Thyroid gland (tissue), 4 donors: ENCODE measurements around the gene KCNQ1. TPM values are rescaled to one million over a fixed set of nuclear protein-coding genes. Genes with fewer than 3 reads are reported as not detected.

Source experiments
- DNase-seq, 2 donors: peaks; one replicate each; pipeline ENCODE4 v3.0.0-alpha.2; 2019
- H3K27ac ChIP-seq, 3 donors: fragments of 200-600 bp; sonication (generic); 1 replicate in 2 of 3; 2 replicates in 1 of 3; pipeline ENCODE4 v1.5.1; 2016 to 2019; ENCODE audit warnings: mild to moderate bottlenecking in 1 of 3, moderate library complexity in 1 of 3
- H3K27me3 ChIP-seq: fragments of 200-600 bp; sonication (generic); one replicate; pipeline ENCODE4 v1.5.1; 2019
- H3K36me3 ChIP-seq, 2 donors: fragments of 200-600 bp; sonication (generic); one replicate each; pipeline ENCODE4 v1.5.1; 2016 to 2019
- H3K4me1 ChIP-seq, 2 donors: fragments of 200-600 bp; sonication (generic); one replicate each; pipeline ENCODE4 v1.5.1; 2017 to 2019
- H3K4me3 ChIP-seq, 3 donors: fragments of 200-600 bp; sonication (generic); replicated peaks in 1 of 3; 1 replicate in 2 of 3; 2 replicates in 1 of 3; pipeline ENCODE4 v1.5.1; 2016; ENCODE audit warnings: mild to moderate bottlenecking in 1 of 3
- H3K9me3 ChIP-seq: fragments of 200-600 bp; sonication (generic); one replicate; pipeline ENCODE4 v1.5.1; 2017
- CTCF ChIP-seq, 6 experiments: fragments of 200-600 bp in 3 of 6; fragments of 450-650 bp in 3 of 6; sonication (generic) in 3 of 6; IDR thresholded peaks; one replicate each; pipeline ENCODE4 v1.5.1; 2016 to 2019; ENCODE audit warnings: antibody characterized with exemption in 6 of 6, mild to moderate bottlenecking in 2 of 6, inconsistent platforms in 1 of 6, moderate library complexity in 1 of 6
- POLR2A ChIP-seq, 2 donors: fragments of 450-650 bp; IDR thresholded peaks; one replicate each; pipeline ENCODE4 v1.6.1; 2017; ENCODE audit warnings: antibody characterized with exemption in 2 of 2, mild to moderate bottlenecking in 2 of 2, moderate library complexity in 1 of 2
- WGBS, 2 donors: methylation state at CpG; one replicate each; pipeline ENCODE4 v1.1.5; 2017; 5-methylcytosine and 5-hydroxymethylcytosine counted together
- intact Hi-C: fragments of 100-400 bp; cut with DNase I; formaldehyde crosslinking; loops from one replicate; pipeline ENCODE4 v1.15.1; 2023
- total RNA-seq, 4 donors: library from RNA; depleted of rRNA; stranded (reverse); fragments of >200 nt; gene quantifications; one replicate each; pipeline ENCODE4 v1.2.3, GENCODE V29; 2016

Gene KCNQ1
- total RNA-seq, 4 donors from 2014 or later: 51.3 to 103 (median 97.8) TPM

DNA sequence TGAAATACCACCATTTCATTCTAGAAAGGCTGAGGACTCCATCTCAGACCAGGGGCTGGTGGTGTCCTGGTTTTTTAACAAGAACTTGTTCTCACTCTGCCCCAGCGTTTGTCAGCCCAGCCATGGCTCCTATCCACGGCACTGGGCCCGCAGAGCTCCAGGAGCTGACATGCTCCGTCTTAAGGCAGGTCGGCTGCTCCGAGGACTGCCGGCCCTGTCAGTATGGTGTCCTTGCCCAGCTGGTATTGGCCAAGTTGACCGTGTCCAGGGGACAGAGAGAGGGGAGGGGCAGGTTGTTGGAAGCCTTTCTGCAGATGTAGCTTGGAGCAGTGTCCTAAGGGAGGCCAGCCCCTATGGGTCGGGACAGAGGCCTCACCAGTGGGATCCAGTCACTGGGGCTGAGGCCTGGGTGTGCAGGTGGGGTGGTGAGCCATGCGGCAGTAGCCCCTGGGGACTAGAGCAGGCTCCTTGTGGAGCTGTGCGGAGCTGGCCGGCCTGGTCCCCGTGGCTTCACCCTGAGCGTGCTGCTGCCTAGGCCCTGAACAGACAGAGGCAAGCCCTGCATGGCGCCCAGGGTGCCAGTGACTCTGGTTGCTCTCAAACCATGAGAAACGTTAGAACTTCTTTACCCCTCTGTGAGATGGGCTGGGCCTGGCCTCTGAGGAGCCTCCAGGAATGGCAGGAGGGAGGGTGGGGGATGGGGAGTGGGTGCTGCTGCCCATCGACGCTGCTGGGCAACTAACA is 294.9 kb downstream of the KCNQ1 start:
- intact Hi-C loops: no loop called here
- DNase-seq: no peak
- Histone ChIP-seq H3K27me3 (no peaks in the 10 kb centered on the region), H3K9me3 (no peaks in the 10 kb centered on the region), H3K4me1 (no peaks in the 10 kb centered on the region), H3K4me3 (no peak overlapping the region), H3K27ac (no peak overlapping the region), H3K36me3 (no peaks in the 10 kb centered on the region)
- no peak for TF ChIP-seq CTCF (IDR thresholded peaks at IDR 0.05)
- TF ChIP-seq POLR2A (IDR thresholded peaks at IDR 0.05): no peak
- WGBS, 2 donors: 92% methylated on average over 16 to 17 of the region's 18 CpGs

- Histone ChIP-seq H3K27me3 (no peaks in the 10 kb centered on the region), H3K36me3 (no peaks in the 10 kb centered on the region), H3K9me3 (no peaks in the 10 kb centered on the region), H3K27ac (no peak overlapping the region), H3K4me3 (no peak overlapping the region), H3K4me1 (no peaks in the 10 kb centered on the region)
- TF ChIP-seq POLR2A (IDR thresholded peaks at IDR 0.05): no peak
- no peak for TF ChIP-seq CTCF (IDR thresholded peaks at IDR 0.05)
- 91 to 92% methylated on average over 17 of the region's 17 CpGs for WGBS, 2 donors
- no peak for DNase-seq
- intact Hi-C loops: no loop called here
Measured at GRCh38 chr11:2740275-2740940, 295.6 kb downstream of the KCNQ1 start.

DNA sequence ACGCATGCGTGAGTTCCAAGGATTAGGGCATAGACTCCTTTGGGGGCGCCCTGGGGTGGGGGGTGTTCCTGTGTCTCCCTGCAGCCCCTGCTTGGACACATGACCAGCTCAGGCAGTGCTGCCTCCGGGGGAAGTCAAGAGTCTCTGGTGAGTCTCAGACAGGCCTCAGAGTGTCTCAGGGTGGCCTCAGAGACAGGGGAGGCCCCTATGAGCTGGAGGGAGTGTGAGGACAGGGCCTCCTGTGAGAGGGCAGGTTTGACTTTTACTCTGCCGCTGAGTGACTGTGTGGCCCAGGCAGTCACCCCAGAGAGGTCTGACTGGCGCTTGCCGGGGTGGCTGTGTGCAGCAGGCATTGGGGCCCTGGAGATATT is 296.2 kb downstream of the KCNQ1 start:
- no peaks in the 10 kb centered on the region for H3K36me3 ChIP-seq
- no peak overlapping the region for H3K27ac ChIP-seq
- no peaks in the 10 kb centered on the region for H3K9me3 ChIP-seq
- TF ChIP-seq CTCF (IDR thresholded peaks at IDR 0.05): no peak
- TF ChIP-seq POLR2A (IDR thresholded peaks at IDR 0.05): no peak
- DNase-seq: no peak
- WGBS, 2 donors: 91 to 98% methylated on average over 6 to 7 of the region's 7 CpGs
- no peaks in the 10 kb centered on the region for H3K27me3 ChIP-seq
- intact Hi-C loops: no loop called here
- H3K4me3 ChIP-seq: no peak overlapping the region
- no peaks in the 10 kb centered on the region for H3K4me1 ChIP-seq

DNA sequence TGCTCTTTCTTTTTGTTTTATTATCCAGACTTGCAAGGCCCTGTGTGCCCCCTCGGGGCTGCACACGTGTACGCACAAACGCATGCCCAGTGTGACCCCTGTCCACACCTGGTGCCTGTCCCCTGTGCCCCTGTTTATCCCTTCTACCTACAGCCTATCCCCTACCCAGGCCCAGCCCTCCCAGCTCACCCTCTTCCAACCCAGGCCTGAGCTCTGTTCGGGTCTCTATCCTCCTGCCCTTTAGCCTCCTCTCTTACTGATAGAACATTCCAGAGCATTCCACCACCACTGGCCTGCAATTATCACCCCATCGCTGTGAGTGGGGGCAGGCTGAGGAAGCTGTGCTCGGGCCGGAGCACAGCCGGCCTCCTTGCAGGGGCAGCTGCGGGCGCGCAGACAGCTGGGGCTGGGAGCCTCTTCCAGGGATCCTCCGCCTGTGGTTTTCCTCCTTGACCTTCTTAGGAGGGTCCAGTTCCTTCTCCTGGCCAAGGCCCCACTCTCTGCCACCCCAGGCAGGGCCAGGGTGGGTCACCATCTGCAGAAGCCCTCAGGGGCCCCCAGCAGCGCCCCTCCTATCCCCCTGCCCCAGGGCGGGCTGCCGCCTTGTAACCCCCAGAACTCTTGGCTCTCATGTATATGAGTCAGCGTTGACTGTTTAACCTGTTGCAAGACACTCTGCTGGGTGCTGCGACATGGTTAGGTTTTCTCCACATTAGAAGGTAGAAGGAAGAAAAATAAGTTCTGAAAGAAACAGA is 296.7 kb downstream of the KCNQ1 start:
- H3K9me3 ChIP-seq: no peaks in the 10 kb centered on the region
- WGBS, 2 donors: 82 to 87% methylated on average over 14 to 18 of the region's 18 CpGs
- no peak for DNase-seq
- no peak overlapping the region for H3K4me3 ChIP-seq
- H3K27ac ChIP-seq: no peak overlapping the region
- no peaks in the 10 kb centered on the region for H3K27me3 ChIP-seq
- H3K4me1 ChIP-seq: no peaks in the 10 kb centered on the region
- no peak for TF ChIP-seq CTCF (IDR thresholded peaks at IDR 0.05)
- no peak for TF ChIP-seq POLR2A (IDR thresholded peaks at IDR 0.05)
- no peaks in the 10 kb centered on the region for H3K36me3 ChIP-seq
- intact Hi-C loops: no loop called here

DNA sequence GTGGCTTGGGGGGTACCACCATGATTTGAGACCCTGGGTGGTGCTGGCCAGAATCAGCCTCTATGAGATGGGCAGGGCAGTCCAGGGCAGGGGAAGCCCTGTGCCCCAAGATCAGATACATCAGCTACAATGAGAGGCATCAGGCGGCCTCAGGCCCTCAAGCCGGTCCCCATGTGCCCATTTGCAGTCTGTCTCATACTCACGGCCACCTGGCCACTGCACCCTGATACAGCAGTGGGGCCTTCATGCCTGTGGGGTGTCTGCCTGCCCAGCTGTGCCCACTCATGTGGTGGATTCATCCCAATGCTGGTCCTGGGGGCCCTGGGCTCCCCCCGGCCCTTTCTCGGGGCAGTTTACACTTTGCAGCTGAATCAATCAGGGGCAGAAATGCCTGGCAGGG is 297.4 kb downstream of the KCNQ1 start:
- Histone ChIP-seq H3K4me3 (no peak overlapping the region), H3K4me1 (no peaks in the 10 kb centered on the region), H3K27me3 (no peaks in the 10 kb centered on the region), H3K36me3 (no peaks in the 10 kb centered on the region), H3K27ac (no peak overlapping the region), H3K9me3 (no peaks in the 10 kb centered on the region)
- intact Hi-C loops: no loop called here
- 96 to 97% methylated on average over 4 of the region's 5 CpGs for WGBS, 2 donors
- TF ChIP-seq CTCF (IDR thresholded peaks at IDR 0.05): no peak
- no peak for TF ChIP-seq POLR2A (IDR thresholded peaks at IDR 0.05)
- no peak for DNase-seq
